Rectal smooth muscle tissue (tissue), 1 donor: Measurements from ENCODE around the gene CAMTA1.

ENCODE experiments used
- H3K27ac ChIP-seq: one replicate; pipeline ENCODE4 v1.7.0; 2013; ENCODE audit warnings: low read depth, low read length, inconsistent platforms
- H3K27me3 ChIP-seq: one replicate; pipeline ENCODE4 v1.7.0; 2013; ENCODE audit warnings: low read length; ENCODE audit not compliant: control insufficient read depth, insufficient read depth
- H3K36me3 ChIP-seq: one replicate; pipeline ENCODE4 v1.7.0; 2013; ENCODE audit warnings: low read length; ENCODE audit not compliant: control insufficient read depth, insufficient read depth
- H3K4me1 ChIP-seq: one replicate; pipeline ENCODE4 v1.7.0; 2013; ENCODE audit warnings: low read length; ENCODE audit not compliant: control insufficient read depth, insufficient read depth
- H3K4me3 ChIP-seq: one replicate; pipeline ENCODE4 v1.7.0; 2013; ENCODE audit warnings: low read length
- H3K9ac ChIP-seq: one replicate; pipeline ENCODE4 v1.7.0; 2013; ENCODE audit warnings: low read length

The CAMTA1 gene

GRCh38 chr1:6957341-6957740 lies 172.1 kb downstream of the CAMTA1 start:
- no peaks in the 10 kb centered on the region for H3K4me1 ChIP-seq
- H3K9ac ChIP-seq = no peak overlapping the region
- no peaks in the 10 kb centered on the region for H3K27me3 ChIP-seq
- H3K4me3 ChIP-seq = no peak overlapping the region
- H3K27ac ChIP-seq = no peak overlapping the region
- H3K36me3 ChIP-seq = no peaks in the 10 kb centered on the region

DNA sequence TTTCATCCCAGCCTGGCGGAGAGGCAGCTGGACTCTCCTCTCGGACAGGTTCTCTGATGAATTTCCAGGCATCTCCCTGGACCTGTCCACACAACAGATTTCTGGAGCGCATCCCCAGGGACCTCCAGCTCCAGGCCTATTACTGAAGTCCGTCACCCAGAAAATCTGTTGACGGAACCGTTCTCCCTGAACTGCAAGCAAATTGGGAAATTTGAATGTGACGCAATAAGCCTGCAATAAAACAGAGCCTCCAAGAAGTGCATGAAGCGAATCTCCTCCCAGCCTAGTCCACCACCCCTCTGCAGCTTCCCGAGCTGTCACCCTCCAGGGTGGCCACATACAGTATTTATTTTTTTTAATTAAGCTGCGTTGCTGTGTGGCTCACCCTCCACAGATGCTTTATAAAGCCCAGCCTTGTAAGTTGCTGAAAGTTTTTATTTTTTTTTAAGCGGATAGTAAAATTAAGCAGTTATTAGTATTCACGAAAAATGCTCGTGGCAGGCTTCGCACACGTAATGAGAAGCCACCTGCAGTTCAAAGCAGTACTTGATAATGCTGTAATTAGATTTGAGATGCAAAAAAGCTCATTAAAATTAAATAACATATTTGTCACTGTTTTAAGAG lies 173.3 kb downstream of the CAMTA1 start:
- H3K27ac ChIP-seq = no peak overlapping the region
- H3K4me1 ChIP-seq = no peaks in the 10 kb centered on the region
- H3K27me3 ChIP-seq = peaks cover 4% of the 10 kb centered on the region
- no peak overlapping the region for H3K9ac ChIP-seq
- no peaks in the 10 kb centered on the region for H3K36me3 ChIP-seq
- no peak overlapping the region for H3K4me3 ChIP-seq

DNA sequence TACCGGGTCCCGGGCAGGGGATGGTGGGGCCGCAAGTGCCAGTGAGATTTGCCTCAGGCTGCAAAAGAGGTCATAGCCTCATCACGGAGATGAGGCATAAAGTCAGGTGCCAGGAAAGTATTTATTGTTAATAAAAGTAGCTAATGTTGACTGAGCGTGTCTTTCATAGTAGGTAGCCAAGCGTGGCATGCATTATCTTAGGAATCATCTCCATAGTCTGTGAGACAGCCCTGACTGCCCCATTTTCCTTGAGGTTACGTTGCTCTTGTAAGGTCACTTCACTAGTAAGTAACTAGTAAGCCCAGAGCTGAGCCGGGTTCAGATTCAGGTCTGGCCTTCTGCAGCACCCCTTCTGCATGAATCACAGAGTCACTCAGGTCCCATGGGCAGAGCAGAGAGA lies 174.2 kb downstream of the CAMTA1 start:
- Histone ChIP-seq H3K27ac (no peak overlapping the region), H3K36me3 (no peaks in the 10 kb centered on the region), H3K27me3 (peaks cover 4% of the 10 kb centered on the region), H3K4me3 (no peak overlapping the region), H3K9ac (no peak overlapping the region), H3K4me1 (no peaks in the 10 kb centered on the region)

DNA sequence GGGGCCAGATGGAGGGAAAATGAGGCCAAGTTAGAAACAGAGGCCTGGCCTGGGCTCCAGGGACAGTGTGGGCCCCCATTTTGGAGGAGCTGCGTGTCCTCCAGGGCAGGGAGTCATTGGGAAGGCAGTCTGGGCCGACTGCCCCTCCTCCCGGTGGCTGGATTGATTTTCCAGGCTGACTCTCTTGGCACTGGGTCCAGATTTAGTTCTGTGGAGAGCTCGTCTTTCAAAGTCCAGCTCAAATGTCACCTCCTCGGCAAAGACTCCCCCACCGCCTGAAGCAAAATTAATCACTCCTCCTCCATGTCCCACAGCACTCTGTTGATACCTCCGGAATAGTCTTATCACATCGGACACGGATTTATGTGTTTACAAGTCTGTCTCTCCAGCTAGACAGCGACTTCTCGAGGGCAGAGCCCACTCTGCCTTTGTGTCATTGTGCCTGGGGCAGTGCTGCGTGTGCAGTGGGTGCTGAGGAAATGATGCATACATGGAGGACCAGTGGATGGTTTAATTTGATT lies 175.1 kb downstream of the CAMTA1 start:
- no peaks in the 10 kb centered on the region for H3K4me1 ChIP-seq

DNA sequence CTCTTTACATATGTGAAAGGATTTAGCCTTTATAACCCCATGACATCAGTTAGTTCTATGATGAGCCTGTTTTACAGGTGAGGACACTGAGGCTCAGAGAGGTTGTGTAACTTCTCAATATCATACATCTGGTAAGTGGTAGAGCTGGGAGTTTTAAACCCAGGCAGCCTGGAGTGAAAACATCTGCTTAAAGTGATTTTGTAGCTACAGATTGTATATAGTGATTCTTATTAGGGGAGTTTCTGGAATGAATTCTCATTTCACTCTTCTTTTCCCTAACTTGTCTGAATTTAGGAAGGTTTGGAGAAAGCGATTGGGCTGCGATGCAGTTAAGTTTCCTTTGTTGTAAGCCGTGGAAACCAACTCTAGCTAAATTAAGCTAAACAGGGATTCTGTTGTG lies 175.6 kb downstream of the CAMTA1 start:
- Histone ChIP-seq H3K27ac (no peak overlapping the region), H3K27me3 (peaks cover 4% of the 10 kb centered on the region), H3K4me1 (no peaks in the 10 kb centered on the region), H3K36me3 (no peaks in the 10 kb centered on the region), H3K4me3 (no peak overlapping the region), H3K9ac (no peak overlapping the region)

More for the DNA sequence above, 175.1 kb downstream of the CAMTA1 start:
- Histone ChIP-seq H3K4me3 (no peak overlapping the region), H3K27me3 (peaks cover 4% of the 10 kb centered on the region), H3K36me3 (no peaks in the 10 kb centered on the region), H3K27ac (no peak overlapping the region), H3K9ac (no peak overlapping the region)

DNA sequence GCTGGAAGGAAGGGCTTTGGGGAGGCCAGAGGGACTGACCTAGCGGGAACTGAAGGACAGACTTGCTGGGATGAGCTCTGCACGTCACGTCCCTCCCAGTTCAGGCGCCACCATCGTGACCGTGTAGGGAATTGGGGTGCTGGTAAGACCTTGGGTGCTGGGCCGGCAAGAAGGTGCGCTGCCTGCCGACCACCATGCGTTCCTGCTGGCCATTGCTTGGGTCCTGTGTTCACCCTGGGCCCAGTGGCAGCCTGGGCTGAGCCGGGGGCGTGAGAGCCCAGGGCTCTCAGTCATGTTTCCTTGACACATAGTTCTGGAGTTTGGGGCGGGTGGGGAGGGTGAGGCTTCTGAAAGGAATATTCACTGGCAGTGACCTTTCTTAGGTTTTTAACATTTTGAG lies 176.0 kb downstream of the CAMTA1 start:
- Histone ChIP-seq H3K4me1 (no peaks in the 10 kb centered on the region), H3K27ac (no peak overlapping the region), H3K27me3 (peaks cover 4% of the 10 kb centered on the region), H3K9ac (no peak overlapping the region), H3K36me3 (no peaks in the 10 kb centered on the region), H3K4me3 (no peak overlapping the region)

DNA sequence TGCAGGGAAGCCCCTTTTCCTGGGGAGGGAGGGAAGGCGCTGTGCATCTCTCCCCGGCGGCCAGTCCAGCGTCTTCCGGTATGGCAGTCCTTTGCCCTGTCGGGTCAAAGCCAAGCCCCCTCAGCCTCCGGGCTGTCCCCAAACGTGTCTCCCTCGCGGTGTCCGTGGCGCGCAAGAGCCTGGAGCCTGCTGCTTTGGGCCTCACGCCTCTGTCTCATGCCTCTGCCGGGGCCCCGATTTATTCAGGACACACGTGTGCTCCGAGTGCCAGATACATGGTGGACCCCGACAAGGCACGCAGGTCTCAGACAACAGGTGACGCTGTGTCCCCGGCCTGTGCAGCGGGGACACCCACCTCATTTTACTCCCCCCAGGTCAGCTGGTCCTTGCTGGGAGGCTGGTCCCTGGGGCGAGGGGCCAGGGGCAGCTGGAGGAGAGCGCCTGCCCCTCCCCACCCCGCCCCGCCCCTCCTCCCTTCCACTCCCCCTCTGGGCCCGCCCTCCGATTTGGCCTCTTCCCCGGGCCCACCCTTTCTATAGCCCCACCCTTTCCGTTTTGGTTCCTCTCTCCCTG lies 176.7 kb downstream of the CAMTA1 start:
- Histone ChIP-seq H3K4me3 (peak overlapping the region; percentile 35), H3K27ac (no peak overlapping the region)

DNA sequence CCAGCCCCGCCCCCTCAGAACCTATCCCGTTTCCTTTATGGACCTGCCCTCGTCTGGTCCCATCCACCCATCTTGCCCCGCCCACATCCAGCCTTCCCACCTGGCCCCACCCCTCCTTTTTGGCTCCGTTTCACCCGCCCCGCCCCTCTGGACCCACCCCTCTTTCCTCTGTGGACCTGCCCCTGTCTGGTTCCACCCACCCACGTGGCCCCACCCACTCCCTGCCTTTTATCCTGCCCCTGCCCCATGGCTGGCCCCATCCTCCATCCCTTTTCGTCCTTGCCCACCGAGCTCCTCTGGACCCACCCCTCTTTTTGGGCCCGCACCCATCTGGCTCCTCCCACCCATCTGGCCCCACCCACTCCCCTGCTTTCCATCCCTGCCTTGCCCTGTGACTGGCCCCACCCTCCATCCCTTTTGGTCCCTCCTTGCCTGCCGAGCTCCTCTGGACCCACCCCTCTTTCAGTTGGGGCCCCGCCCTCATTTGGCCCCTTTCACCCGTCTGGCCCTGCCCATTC lies 177.3 kb downstream of the CAMTA1 start:
- Histone ChIP-seq H3K4me3 (no peak overlapping the region), H3K27me3 (peaks cover 4% of the 10 kb centered on the region), H3K27ac (no peak overlapping the region)

More for the DNA sequence above, 176.7 kb downstream of the CAMTA1 start:
- no peaks in the 10 kb centered on the region for H3K36me3 ChIP-seq
- H3K9ac ChIP-seq = no peak overlapping the region
- no peaks in the 10 kb centered on the region for H3K4me1 ChIP-seq
- peaks cover 4% of the 10 kb centered on the region for H3K27me3 ChIP-seq

GRCh38 chr1:6962996-6963911 lies 178.0 kb downstream of the CAMTA1 start:
- no peaks in the 10 kb centered on the region for H3K4me1 ChIP-seq
- no peak overlapping the region for H3K4me3 ChIP-seq
- peaks cover 7% of the 10 kb centered on the region for H3K27me3 ChIP-seq
- no peak overlapping the region for H3K27ac ChIP-seq
- H3K9ac ChIP-seq = no peak overlapping the region
- no peaks in the 10 kb centered on the region for H3K36me3 ChIP-seq

More for the DNA sequence above, 177.3 kb downstream of the CAMTA1 start:
- Histone ChIP-seq H3K36me3 (no peaks in the 10 kb centered on the region), H3K4me1 (no peaks in the 10 kb centered on the region), H3K9ac (no peak overlapping the region)

GRCh38 chr1:6963912-6964307 lies 178.7 kb downstream of the CAMTA1 start:
- H3K27ac ChIP-seq = no peak overlapping the region
- peaks cover 7% of the 10 kb centered on the region for H3K27me3 ChIP-seq
- no peak overlapping the region for H3K9ac ChIP-seq
- no peaks in the 10 kb centered on the region for H3K36me3 ChIP-seq
- no peaks in the 10 kb centered on the region for H3K4me1 ChIP-seq
- H3K4me3 ChIP-seq = no peak overlapping the region

- no peaks in the 10 kb centered on the region for H3K4me1 ChIP-seq
- H3K9ac ChIP-seq = no peak overlapping the region
- peaks cover 7% of the 10 kb centered on the region for H3K27me3 ChIP-seq
- no peak overlapping the region for H3K27ac ChIP-seq
- H3K36me3 ChIP-seq = no peaks in the 10 kb centered on the region
- no peak overlapping the region for H3K4me3 ChIP-seq
Observed at GRCh38 chr1:6965083-6965934, 180.1 kb downstream of the CAMTA1 start.

GRCh38 chr1:6965935-6966241 lies 180.6 kb downstream of the CAMTA1 start:
- no peak overlapping the region for H3K27ac ChIP-seq
- peaks cover 7% of the 10 kb centered on the region for H3K27me3 ChIP-seq
- no peaks in the 10 kb centered on the region for H3K36me3 ChIP-seq
- H3K4me3 ChIP-seq = no peak overlapping the region
- no peak overlapping the region for H3K9ac ChIP-seq
- no peaks in the 10 kb centered on the region for H3K4me1 ChIP-seq
